Measurements from ENCODE around the gene ZCCHC24. TPM values are rescaled to one million over a fixed set of nuclear protein-coding genes. Genes with fewer than 3 reads are reported as not detected.
A peak's percentile ranks its signal among the peaks of the same experiment; 100 is the strongest.

Gene ZCCHC24
- total and polyA plus RNA-seq, 4 donors = 42.2 to 99.6 (median 69.8) TPM

- Histone ChIP-seq H3K4me3 (ENCODE audit: low read length in 2 of 2) (no peak overlapping the region), H3K4me1 (ENCODE audit: control insufficient read depth in 1 of 2, insufficient read depth in 2 of 2, low read length in 2 of 2) (no peaks in the 10 kb centered on the region), H3K27me3 (ENCODE audit: control insufficient read depth in 1 of 2, insufficient read depth in 2 of 2, low read length in 1 of 2) (no peaks in the 10 kb centered on the region), H3K9me3 (ENCODE audit: control insufficient read depth, low read length) (no peaks in the 10 kb centered on the region), H3K36me3 (ENCODE audit: control insufficient read depth in 1 of 2, insufficient read depth in 2 of 2, low read length in 1 of 2) (no peaks in the 10 kb centered on the region), H3K27ac (ENCODE audit: low read depth in 1 of 2, low read length in 2 of 2) (no peak overlapping the region)
- 98% methylated on average over 3 of the region's 3 CpGs for WGBS, 2 donors
- intact Hi-C loops (cut with DNase I) = no loop called here
- DNase-seq (no peak), ATAC-seq (ENCODE audit: low FRiP score) (no peak)
Observed at GRCh38 chr10:79465341-79465740, 19.9 kb upstream of the ZCCHC24 start.

GRCh38 chr10:79463578-79464496 is 18.4 kb upstream of the ZCCHC24 start:
- Histone ChIP-seq H3K4me1 (ENCODE audit: control insufficient read depth in 1 of 2, insufficient read depth in 2 of 2, low read length in 2 of 2) (no peaks in the 10 kb centered on the region), H3K27me3 (ENCODE audit: control insufficient read depth in 1 of 2, insufficient read depth in 2 of 2, low read length in 1 of 2) (no peaks in the 10 kb centered on the region), H3K27ac (ENCODE audit: low read depth in 1 of 2, low read length in 2 of 2) (no peak overlapping the region), H3K36me3 (ENCODE audit: control insufficient read depth in 1 of 2, insufficient read depth in 2 of 2, low read length in 1 of 2) (no peaks in the 10 kb centered on the region), H3K9me3 (ENCODE audit: control insufficient read depth, low read length) (no peaks in the 10 kb centered on the region), H3K4me3 (ENCODE audit: low read length in 2 of 2) (no peak overlapping the region)
- DNase-seq (peak in 1 of 2 donors; percentile 69), ATAC-seq (ENCODE audit: low FRiP score) (peak; percentile 48)
- intact Hi-C loops (cut with DNase I) = no loop called here
- 81 to 85% methylated on average over 10 of the region's 10 CpGs for WGBS, 2 donors

- Histone ChIP-seq H3K9me3 (ENCODE audit: control insufficient read depth, low read length) (no peaks in the 10 kb centered on the region), H3K36me3 (ENCODE audit: control insufficient read depth in 1 of 2, insufficient read depth in 2 of 2, low read length in 1 of 2) (no peaks in the 10 kb centered on the region), H3K4me1 (ENCODE audit: control insufficient read depth in 1 of 2, insufficient read depth in 2 of 2, low read length in 2 of 2) (no peaks in the 10 kb centered on the region), H3K4me3 (ENCODE audit: low read length in 2 of 2) (no peak overlapping the region), H3K27me3 (ENCODE audit: control insufficient read depth in 1 of 2, insufficient read depth in 2 of 2, low read length in 1 of 2) (no peaks in the 10 kb centered on the region), H3K27ac (ENCODE audit: low read depth in 1 of 2, low read length in 2 of 2) (no peak overlapping the region)
- DNase-seq = no peak
- ATAC-seq (ENCODE audit: low FRiP score) = no peak
- WGBS, 2 donors = 98% methylated on average over 4 of the region's 4 CpGs
- intact Hi-C loops (cut with DNase I) = no loop called here
Observed at GRCh38 chr10:79460687-79461086, 15.3 kb upstream of the ZCCHC24 start.

- WGBS, 2 donors = 61 to 62% methylated on average over 1 of the region's 1 CpG
- Histone ChIP-seq H3K4me1 (ENCODE audit: control insufficient read depth in 1 of 2, insufficient read depth in 2 of 2, low read length in 2 of 2) (no peaks in the 10 kb centered on the region), H3K27ac (ENCODE audit: low read depth in 1 of 2, low read length in 2 of 2) (no peak overlapping the region), H3K4me3 (ENCODE audit: low read length in 2 of 2) (no peak overlapping the region), H3K9me3 (ENCODE audit: control insufficient read depth, low read length) (no peaks in the 10 kb centered on the region), H3K27me3 (ENCODE audit: control insufficient read depth in 1 of 2, insufficient read depth in 2 of 2, low read length in 1 of 2) (no peaks in the 10 kb centered on the region), H3K36me3 (ENCODE audit: control insufficient read depth in 1 of 2, insufficient read depth in 2 of 2, low read length in 1 of 2) (no peaks in the 10 kb centered on the region)
- DNase-seq (no peak), ATAC-seq (ENCODE audit: low FRiP score) (no peak)
- intact Hi-C loops (cut with DNase I) = no loop called here
Observed at GRCh38 chr10:79459243-79459642, 13.8 kb upstream of the ZCCHC24 start.

- Histone ChIP-seq H3K27me3 (ENCODE audit: control insufficient read depth in 1 of 2, insufficient read depth in 2 of 2, low read length in 1 of 2) (no peaks in the 10 kb centered on the region), H3K4me3 (ENCODE audit: low read length in 2 of 2) (no peak overlapping the region), H3K9me3 (ENCODE audit: control insufficient read depth, low read length) (no peaks in the 10 kb centered on the region), H3K27ac (ENCODE audit: low read depth in 1 of 2, low read length in 2 of 2) (no peak overlapping the region), H3K4me1 (ENCODE audit: control insufficient read depth in 1 of 2, insufficient read depth in 2 of 2, low read length in 2 of 2) (no peaks in the 10 kb centered on the region), H3K36me3 (ENCODE audit: control insufficient read depth in 1 of 2, insufficient read depth in 2 of 2, low read length in 1 of 2) (no peaks in the 10 kb centered on the region)
- WGBS, 2 donors = 88 to 92% methylated on average over 4 of the region's 4 CpGs
- intact Hi-C loops (cut with DNase I) = no loop called here
- ATAC-seq (ENCODE audit: low FRiP score) = no peak
- DNase-seq = no peak
Observed at GRCh38 chr10:79458483-79458882, 13.1 kb upstream of the ZCCHC24 start.

GRCh38 chr10:79457256-79457785 is 11.9 kb upstream of the ZCCHC24 start:
- no peaks in the 10 kb centered on the region for H3K27me3 ChIP-seq (ENCODE audit: control insufficient read depth in 1 of 2, insufficient read depth in 2 of 2, low read length in 1 of 2)
- DNase-seq (no peak), ATAC-seq (ENCODE audit: low FRiP score) (no peak)
- no peak overlapping the region for H3K27ac ChIP-seq (ENCODE audit: low read depth in 1 of 2, low read length in 2 of 2)
- H3K36me3 ChIP-seq (ENCODE audit: control insufficient read depth in 1 of 2, insufficient read depth in 2 of 2, low read length in 1 of 2) = no peaks in the 10 kb centered on the region
- WGBS, 2 donors = 88 to 94% methylated on average over 7 of the region's 7 CpGs
- intact Hi-C loops (cut with DNase I) = no loop called here
- H3K9me3 ChIP-seq (ENCODE audit: control insufficient read depth, low read length) = no peaks in the 10 kb centered on the region
- H3K4me3 ChIP-seq (ENCODE audit: low read length in 2 of 2) = no peak overlapping the region
- H3K4me1 ChIP-seq (ENCODE audit: control insufficient read depth in 1 of 2, insufficient read depth in 2 of 2, low read length in 2 of 2) = no peaks in the 10 kb centered on the region

GRCh38 chr10:79454259-79454658 is 8.8 kb upstream of the ZCCHC24 start:
- 30 to 37% methylated on average over 6 of the region's 6 CpGs for WGBS, 2 donors
- intact Hi-C loops (cut with DNase I) = no loop called here
- Histone ChIP-seq H3K36me3 (ENCODE audit: control insufficient read depth in 1 of 2, insufficient read depth in 2 of 2, low read length in 1 of 2) (no peaks in the 10 kb centered on the region), H3K4me1 (ENCODE audit: control insufficient read depth in 1 of 2, insufficient read depth in 2 of 2, low read length in 2 of 2) (no peaks in the 10 kb centered on the region), H3K9me3 (ENCODE audit: control insufficient read depth, low read length) (no peaks in the 10 kb centered on the region), H3K27me3 (ENCODE audit: control insufficient read depth in 1 of 2, insufficient read depth in 2 of 2, low read length in 1 of 2) (no peaks in the 10 kb centered on the region), H3K27ac (ENCODE audit: low read depth in 1 of 2, low read length in 2 of 2) (no peak overlapping the region), H3K4me3 (ENCODE audit: low read length in 2 of 2) (no peak overlapping the region)
- DNase-seq (no peak), ATAC-seq (ENCODE audit: low FRiP score) (peak; percentile 55)

- Histone ChIP-seq H3K36me3 (ENCODE audit: control insufficient read depth in 1 of 2, insufficient read depth in 2 of 2, low read length in 1 of 2) (no peaks in the 10 kb centered on the region), H3K27ac (ENCODE audit: low read depth in 1 of 2, low read length in 2 of 2) (no peak overlapping the region), H3K9me3 (ENCODE audit: control insufficient read depth, low read length) (no peaks in the 10 kb centered on the region), H3K4me1 (ENCODE audit: control insufficient read depth in 1 of 2, insufficient read depth in 2 of 2, low read length in 2 of 2) (no peaks in the 10 kb centered on the region), H3K4me3 (ENCODE audit: low read length in 2 of 2) (no peak overlapping the region), H3K27me3 (ENCODE audit: control insufficient read depth in 1 of 2, insufficient read depth in 2 of 2, low read length in 1 of 2) (no peaks in the 10 kb centered on the region)
- ATAC-seq (ENCODE audit: low FRiP score) (no peak), DNase-seq (no peak)
- 93 to 96% methylated on average over 3 of the region's 3 CpGs for WGBS, 2 donors
- intact Hi-C loops (cut with DNase I) = no loop called here
Observed at GRCh38 chr10:79453392-79453791, 8.0 kb upstream of the ZCCHC24 start.

GRCh38 chr10:79452174-79452611 is 6.8 kb upstream of the ZCCHC24 start:
- Histone ChIP-seq H3K9me3 (ENCODE audit: control insufficient read depth, low read length) (no peaks in the 10 kb centered on the region), H3K4me1 (ENCODE audit: control insufficient read depth in 1 of 2, insufficient read depth in 2 of 2, low read length in 2 of 2) (no peaks in the 10 kb centered on the region), H3K27ac (ENCODE audit: low read depth in 1 of 2, low read length in 2 of 2) (no peak overlapping the region), H3K4me3 (ENCODE audit: low read length in 2 of 2) (no peak overlapping the region), H3K36me3 (ENCODE audit: control insufficient read depth in 1 of 2, insufficient read depth in 2 of 2, low read length in 1 of 2) (no peaks in the 10 kb centered on the region), H3K27me3 (ENCODE audit: control insufficient read depth in 1 of 2, insufficient read depth in 2 of 2, low read length in 1 of 2) (no peaks in the 10 kb centered on the region)
- 42 to 54% methylated on average over 9 of the region's 9 CpGs for WGBS, 2 donors
- intact Hi-C loops (cut with DNase I) = no loop called here
- ATAC-seq (ENCODE audit: low FRiP score) (no peak), DNase-seq (no peak)
